ENCODE measurements around the gene MICAL2. TPM values are rescaled to one million over a fixed set of nuclear protein-coding genes. Genes with fewer than 3 reads are reported as not detected.

Gene MICAL2
- total RNA-seq, 1 donor, result 156 TPM

- Histone ChIP-seq H3K27ac (ENCODE audit: low read depth, low read length) (peak overlapping the region; percentile 88), H3K36me3 (ENCODE audit: insufficient read depth, low read length) (peaks cover 79% of the 10 kb centered on the region), H3K9me3 (ENCODE audit: low read depth, low read length) (no peaks in the 10 kb centered on the region), H4K20me1 (ENCODE audit: insufficient read depth, low read length) (peaks cover 54% of the 10 kb centered on the region), H2AFZ (ENCODE audit: low read length) (no peak overlapping the region), H3K79me2 (ENCODE audit: insufficient read depth, low read length) (peaks cover 98% of the 10 kb centered on the region), H3K27me3 (ENCODE audit: insufficient read depth, low read length) (no peaks in the 10 kb centered on the region), H3K4me3 (ENCODE audit: insufficient read depth, low read length) (no peak overlapping the region), H3K4me1 (ENCODE audit: insufficient read depth, low read length) (peaks cover 89% of the 10 kb centered on the region), H3K4me2 (ENCODE audit: insufficient read depth, low read length) (no peak overlapping the region)
- TF ChIP-seq CTCF (IDR thresholded peaks at IDR 0.05; ENCODE audit: extremely low read depth, low read depth, low read length), result no peak
- no peak for DNase-seq (ENCODE audit: insufficient read length, low spot score, missing footprints)
These were observed 11.1 kb downstream of the MICAL2 start for GRCh38 chr11:12121517-12121916.

DNA sequence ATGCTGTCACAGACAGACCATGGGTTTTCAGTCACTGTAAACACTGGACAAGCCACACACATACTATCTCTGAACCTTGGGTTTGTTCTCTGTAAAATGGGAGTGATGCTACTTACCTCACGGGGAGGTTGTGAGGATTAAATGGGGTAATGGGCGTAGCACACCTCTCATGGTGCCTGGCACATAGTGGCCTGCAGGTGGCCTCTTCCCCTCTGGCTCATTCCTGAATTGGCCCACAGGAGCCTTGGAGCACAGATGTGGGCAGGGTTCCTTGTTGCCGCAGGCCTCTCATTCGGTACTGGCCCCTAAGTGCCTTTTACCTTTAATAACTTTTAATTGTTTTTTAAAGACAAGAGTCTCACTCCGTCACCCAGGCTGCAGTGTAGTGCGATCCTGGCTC is 11.7 kb downstream of the MICAL2 start:
- Histone ChIP-seq H3K79me2 (ENCODE audit: insufficient read depth, low read length) (peaks cover 98% of the 10 kb centered on the region), H3K4me3 (ENCODE audit: insufficient read depth, low read length) (no peak overlapping the region), H3K36me3 (ENCODE audit: insufficient read depth, low read length) (peaks cover 73% of the 10 kb centered on the region), H3K27me3 (ENCODE audit: insufficient read depth, low read length) (no peaks in the 10 kb centered on the region), H3K9me3 (ENCODE audit: low read depth, low read length) (no peaks in the 10 kb centered on the region), H3K4me2 (ENCODE audit: insufficient read depth, low read length) (no peak overlapping the region), H3K4me1 (ENCODE audit: insufficient read depth, low read length) (peaks cover 89% of the 10 kb centered on the region), H4K20me1 (ENCODE audit: insufficient read depth, low read length) (peaks cover 54% of the 10 kb centered on the region), H2AFZ (ENCODE audit: low read length) (no peak overlapping the region), H3K27ac (ENCODE audit: low read depth, low read length) (peak overlapping the region; percentile 88)
- peak; percentile 47 for TF ChIP-seq CTCF (IDR thresholded peaks at IDR 0.05; ENCODE audit: extremely low read depth, low read depth, low read length)
- no peak for DNase-seq (ENCODE audit: insufficient read length, low spot score, missing footprints)

- no peak for TF ChIP-seq CTCF (IDR thresholded peaks at IDR 0.05; ENCODE audit: extremely low read depth, low read depth, low read length)
- Histone ChIP-seq H4K20me1 (ENCODE audit: insufficient read depth, low read length) (peaks cover 47% of the 10 kb centered on the region), H3K4me2 (ENCODE audit: insufficient read depth, low read length) (no peak overlapping the region), H3K79me2 (ENCODE audit: insufficient read depth, low read length) (peaks cover 98% of the 10 kb centered on the region), H3K9me3 (ENCODE audit: low read depth, low read length) (no peaks in the 10 kb centered on the region), H3K27ac (ENCODE audit: low read depth, low read length) (peak overlapping the region; percentile 88), H3K36me3 (ENCODE audit: insufficient read depth, low read length) (peaks cover 63% of the 10 kb centered on the region), H3K4me1 (ENCODE audit: insufficient read depth, low read length) (peaks cover 82% of the 10 kb centered on the region), H3K27me3 (ENCODE audit: insufficient read depth, low read length) (no peaks in the 10 kb centered on the region), H2AFZ (ENCODE audit: low read length) (no peak overlapping the region), H3K4me3 (ENCODE audit: insufficient read depth, low read length) (no peak overlapping the region)
- peak; percentile 84 for DNase-seq (ENCODE audit: insufficient read length, low spot score, missing footprints)
These were observed 12.9 kb downstream of the MICAL2 start for GRCh38 chr11:12123273-12123672.

GRCh38 chr11:12123799-12124198 is 13.4 kb downstream of the MICAL2 start:
- peak overlapping the region; percentile 88 for H3K27ac ChIP-seq (ENCODE audit: low read depth, low read length)
- no peak for TF ChIP-seq CTCF (IDR thresholded peaks at IDR 0.05; ENCODE audit: extremely low read depth, low read depth, low read length)
- no peak for DNase-seq (ENCODE audit: insufficient read length, low spot score, missing footprints)
- peaks cover 63% of the 10 kb centered on the region for H3K36me3 ChIP-seq (ENCODE audit: insufficient read depth, low read length)
- no peaks in the 10 kb centered on the region for H3K27me3 ChIP-seq (ENCODE audit: insufficient read depth, low read length)
- no peak overlapping the region for H2AFZ ChIP-seq (ENCODE audit: low read length)
- H3K79me2 ChIP-seq (ENCODE audit: insufficient read depth, low read length), result peaks cover 98% of the 10 kb centered on the region
- H3K4me3 ChIP-seq (ENCODE audit: insufficient read depth, low read length), result no peak overlapping the region
- H3K4me2 ChIP-seq (ENCODE audit: insufficient read depth, low read length), result no peak overlapping the region
- peaks cover 43% of the 10 kb centered on the region for H4K20me1 ChIP-seq (ENCODE audit: insufficient read depth, low read length)
- no peaks in the 10 kb centered on the region for H3K9me3 ChIP-seq (ENCODE audit: low read depth, low read length)
- H3K4me1 ChIP-seq (ENCODE audit: insufficient read depth, low read length), result peaks cover 76% of the 10 kb centered on the region

Data from osteoblast (primary cell).